ENCODE results near the gene CACNB3.
A peak's percentile ranks its signal among the peaks of the same experiment; 100 is the strongest.

The CACNB3 gene

GRCh38 chr12:48788854-48789775, 29.2 kb upstream of the CACNB3 start, which contains the start of gene ADCY6:
TSS of gene ADCY6 (minus strand) at chr12:48789089. CDS start at chr12:48783434, 5,655 bp downstream.
- DNase-seq: peak; percentile 28

- no peak for DNase-seq
Observed at GRCh38 chr12:48789858-48790326, 28.4 kb upstream of the CACNB3 start.

GRCh38 chr12:48793696-48794095, 24.6 kb upstream of the CACNB3 start:
- no peak for DNase-seq

GRCh38 chr12:48794870-48795269, 23.4 kb upstream of the CACNB3 start:
- DNase-seq: peak; percentile 72

GRCh38 chr12:48795550-48796455, 22.5 kb upstream of the CACNB3 start:
- peak; percentile 63 for DNase-seq

GRCh38 chr12:48796976-48797375, 21.3 kb upstream of the CACNB3 start:
- DNase-seq: no peak

- DNase-seq: no peak
Observed at GRCh38 chr12:48800457-48800856, 17.8 kb upstream of the CACNB3 start.

GRCh38 chr12:48800971-48801370, 17.3 kb upstream of the CACNB3 start:
- no peak for DNase-seq

- DNase-seq: no peak
Observed at GRCh38 chr12:48803675-48804074, 14.6 kb upstream of the CACNB3 start.

- DNase-seq: no peak
Observed at GRCh38 chr12:48807981-48808380, 10.3 kb upstream of the CACNB3 start.

GRCh38 chr12:48810903-48811431, 7.3 kb upstream of the CACNB3 start:
- DNase-seq: peak; percentile 74

- no peak for DNase-seq
Observed at GRCh38 chr12:48811437-48812090, 6.7 kb upstream of the CACNB3 start.

GRCh38 chr12:48812389-48812788, 5.9 kb upstream of the CACNB3 start:
- no peak for DNase-seq

- DNase-seq: no peak
Observed at GRCh38 chr12:48813465-48814261, 4.6 kb upstream of the CACNB3 start.

- peak; percentile 70 for DNase-seq
Observed at GRCh38 chr12:48814262-48815125, 3.8 kb upstream of the CACNB3 start.

- peak; percentile 32 for DNase-seq
Observed at GRCh38 chr12:48815126-48816110, 2.9 kb upstream of the CACNB3 start.

- no peak for DNase-seq
Observed at GRCh38 chr12:48816143-48816854, 2.0 kb upstream of the CACNB3 start.

GRCh38 chr12:48818831-48819590, 715 bp downstream of the CACNB3 start:
- DNase-seq: no peak

All from amniotic stem cell (primary cell).